T-helper 1 cell (primary cell): ENCODE measurements around the gene FIBCD1.

Experiments used
- DNase-seq, 5 donors: peaks; one replicate each; pipeline ENCODE4 v3.0.0-alpha.2; 2012 to 2020

Gene FIBCD1

DNA sequence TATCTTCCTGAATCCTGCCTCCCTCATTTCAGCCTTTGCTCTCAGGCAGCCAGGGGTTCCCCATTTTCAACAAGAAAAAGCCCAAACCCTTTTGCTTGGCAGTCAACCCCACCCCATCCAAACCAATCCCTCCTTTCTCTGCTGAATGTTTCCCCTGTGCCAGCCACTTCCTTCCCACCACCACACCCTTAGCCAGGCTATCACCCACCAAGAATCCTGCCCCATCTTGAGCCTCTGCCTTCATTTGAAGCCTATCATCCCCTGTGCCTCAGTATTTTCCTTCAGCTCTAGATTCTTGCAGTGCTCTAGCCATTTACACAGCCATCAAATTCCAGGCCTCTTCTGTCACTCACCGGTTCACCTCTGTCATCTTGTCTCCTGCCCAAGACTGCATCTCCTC lies 15.3 kb upstream of the FIBCD1 start:
- DNase-seq = no peak

DNA sequence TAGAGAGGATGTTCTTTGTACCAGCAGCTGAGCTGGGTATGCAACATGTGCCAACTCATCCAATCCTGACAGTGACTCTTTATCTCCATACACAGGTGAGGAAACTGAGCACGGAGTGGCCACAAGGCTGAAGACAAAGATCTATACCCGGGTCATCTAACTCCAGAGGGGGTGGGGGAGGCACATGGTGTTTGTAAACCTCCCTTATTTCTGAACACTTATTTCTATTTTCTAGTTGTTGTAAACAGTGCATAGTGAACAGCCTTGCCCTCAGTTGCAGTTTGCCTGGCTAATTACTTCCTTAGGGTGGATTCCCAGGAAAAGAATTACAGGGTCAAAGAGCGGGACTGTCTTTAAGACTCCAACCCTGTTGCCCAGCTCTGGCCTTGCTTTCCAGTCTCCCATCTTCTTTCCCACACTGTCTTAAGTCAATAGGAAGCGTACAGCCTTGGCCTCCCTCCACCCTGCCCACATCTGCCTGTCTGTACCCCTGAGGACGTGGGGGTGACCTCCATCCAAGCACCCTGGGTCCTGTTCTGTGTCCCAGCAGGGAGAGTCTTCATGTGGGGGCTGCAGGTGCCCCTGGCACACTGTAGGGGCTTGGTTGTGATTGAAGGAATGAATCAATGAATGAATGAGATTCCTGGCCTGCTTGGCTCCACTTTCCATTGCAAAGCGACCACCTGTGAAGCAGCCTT lies 13.2 kb upstream of the FIBCD1 start:
- no peak for DNase-seq

DNA sequence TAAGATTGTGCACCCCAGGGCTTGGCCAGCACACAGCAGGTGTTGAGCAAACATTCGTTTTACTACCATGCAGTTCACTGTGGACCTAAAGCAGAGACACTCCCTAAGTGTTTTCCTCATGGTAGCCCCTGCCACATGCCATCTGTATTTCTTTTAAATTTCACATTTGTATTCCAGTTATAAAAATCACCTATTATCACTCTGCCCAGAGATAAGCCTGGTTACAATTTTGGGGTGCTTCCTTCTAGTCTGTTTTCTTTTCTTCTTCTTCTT lies 10.9 kb upstream of the FIBCD1 start:
- DNase-seq = no peak

DNA sequence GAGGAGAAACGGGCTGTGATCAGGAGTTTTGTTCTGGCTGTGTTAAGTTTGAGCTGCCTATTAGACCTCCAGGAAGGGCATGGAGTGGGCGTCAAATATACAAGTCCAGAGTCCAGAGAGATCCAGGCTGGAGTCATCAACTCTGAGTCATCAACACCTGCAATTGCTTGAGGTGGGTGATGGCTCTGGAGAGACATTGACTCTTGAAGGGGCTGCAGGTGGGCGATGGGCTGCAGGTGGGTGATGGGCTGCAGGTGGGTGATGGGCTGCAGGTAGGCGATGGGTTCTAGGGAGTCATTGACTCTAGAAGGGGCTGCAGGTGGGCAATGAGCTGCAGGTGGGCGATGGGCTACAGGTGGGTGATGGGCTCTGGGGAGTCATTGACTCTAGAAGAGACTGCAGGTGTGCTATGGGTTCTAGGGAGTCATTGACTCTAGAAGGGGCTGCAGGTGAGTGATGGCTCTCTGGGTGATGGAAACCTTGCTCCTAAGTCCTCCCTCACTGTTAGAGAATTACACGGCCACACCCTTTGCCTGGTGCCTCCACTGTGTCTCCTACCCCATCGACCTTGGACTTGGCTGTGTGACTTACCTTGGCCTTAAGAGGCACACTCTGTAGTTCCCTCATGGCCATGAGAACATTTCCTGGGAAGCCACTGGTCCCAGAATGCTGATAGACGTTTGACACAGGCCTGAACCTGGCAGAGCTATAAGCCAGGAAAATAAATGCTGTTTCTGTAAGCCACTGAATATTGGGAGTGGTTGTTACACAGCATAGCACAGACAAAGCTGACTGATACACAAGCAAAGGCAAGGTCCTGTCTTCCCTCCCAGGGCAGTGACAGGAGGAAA lies 10.4 kb upstream of the FIBCD1 start:
- no peak for DNase-seq

DNA sequence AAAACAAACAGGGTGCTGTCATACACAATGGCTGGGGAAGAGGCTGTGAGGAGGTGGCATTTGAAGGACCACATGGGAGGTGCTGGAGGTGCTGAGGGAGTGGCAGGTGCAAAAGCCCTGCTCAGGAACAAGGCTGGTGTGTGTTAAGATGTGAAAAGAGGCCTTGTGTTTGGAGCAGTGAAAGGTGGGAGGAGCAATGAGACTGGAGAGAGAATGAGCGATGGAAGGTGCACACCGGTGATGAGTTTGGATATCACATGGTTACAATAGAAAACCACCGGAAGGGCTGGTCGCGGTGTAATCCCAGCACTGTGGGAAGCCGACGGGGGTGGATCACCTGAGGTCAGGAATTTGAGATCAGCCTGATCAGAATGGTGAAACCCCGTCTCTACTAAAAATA lies 9.2 kb upstream of the FIBCD1 start:
- DNase-seq = no peak

DNA sequence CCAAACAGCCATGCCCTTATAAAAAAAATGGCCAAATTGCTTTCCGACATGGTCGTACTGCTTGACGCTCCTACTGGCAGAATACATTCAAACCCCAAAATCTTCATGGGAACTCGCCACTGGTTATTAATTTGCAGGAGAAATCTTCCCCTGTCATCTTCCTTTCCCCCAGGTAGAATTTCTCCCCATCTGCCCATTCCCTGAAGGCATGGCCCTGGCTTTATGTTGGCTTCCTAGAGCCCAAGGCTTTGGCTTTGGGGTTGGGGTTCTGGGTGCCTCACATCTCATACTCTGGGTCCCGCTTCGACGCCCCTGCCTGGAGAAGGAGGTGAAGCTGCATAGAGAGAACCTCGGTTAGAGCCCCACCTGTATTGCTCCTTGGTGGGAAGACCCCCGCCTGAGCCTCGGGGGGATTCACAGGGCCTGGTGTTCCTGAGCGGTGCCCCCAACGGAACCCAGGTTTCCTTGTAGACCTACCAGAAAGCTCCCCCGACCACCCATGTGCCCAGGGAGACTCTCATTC lies 8.6 kb upstream of the FIBCD1 start:
- no peak for DNase-seq

DNA sequence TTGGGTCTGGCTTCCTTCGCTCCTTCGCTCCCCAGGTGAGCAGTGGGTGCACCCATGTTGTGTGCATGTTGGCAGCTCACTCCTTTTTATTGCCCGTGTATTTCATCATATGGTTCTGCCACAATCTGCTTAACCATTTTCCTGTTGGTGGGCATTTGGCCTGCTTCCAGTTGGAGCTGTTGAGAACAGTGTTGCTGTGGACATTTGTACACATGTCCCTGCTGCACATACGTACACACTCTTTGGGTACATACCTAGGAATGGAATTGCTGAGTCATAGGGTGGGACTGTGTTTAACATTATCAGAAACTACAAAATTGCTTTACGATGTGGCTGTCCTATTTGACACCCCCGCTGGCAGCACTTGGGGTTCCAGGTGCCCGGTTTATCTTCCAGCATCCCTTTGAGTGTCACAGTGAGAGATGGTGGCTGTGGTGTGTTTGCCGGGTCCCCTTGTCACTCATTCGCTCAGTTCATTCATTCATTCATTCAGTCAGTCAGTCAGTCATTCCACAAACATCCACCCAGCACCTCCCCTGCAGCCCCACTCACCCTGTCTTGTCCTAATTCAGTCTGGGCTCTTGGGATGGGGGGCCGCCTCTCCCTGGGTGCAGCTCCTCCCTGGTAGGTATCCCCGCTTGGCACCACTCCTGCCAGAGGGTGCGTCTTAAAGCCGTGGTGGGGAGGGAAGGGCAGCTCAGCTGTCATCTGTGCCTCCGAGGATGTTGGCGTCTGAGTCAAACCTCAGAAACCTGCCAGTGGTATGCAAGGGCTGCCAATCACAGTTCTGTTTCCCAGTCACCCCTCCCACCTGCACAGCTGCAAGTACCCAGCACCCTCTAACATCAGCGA lies 7.9 kb upstream of the FIBCD1 start:
- no peak for DNase-seq

DNA sequence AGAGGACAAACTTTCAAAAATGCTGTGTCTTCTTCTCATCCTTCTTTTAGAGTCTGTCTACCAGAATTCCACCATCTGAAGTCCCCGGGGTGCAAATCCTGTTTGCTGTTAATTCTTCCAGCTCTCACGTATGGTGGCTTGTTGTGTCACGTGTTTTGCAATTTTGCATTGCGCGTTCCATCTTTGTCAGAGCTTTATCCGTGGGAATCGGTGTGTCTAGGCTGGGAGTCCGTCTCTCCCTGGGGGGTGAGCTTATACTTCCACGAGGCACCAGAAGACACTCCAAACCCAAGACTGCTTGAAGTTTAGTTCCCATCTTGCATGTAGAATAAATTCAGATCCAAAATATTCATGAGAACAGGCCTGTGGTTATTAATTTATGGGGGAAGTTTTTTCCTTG lies 6.1 kb upstream of the FIBCD1 start:
- DNase-seq = no peak

DNA sequence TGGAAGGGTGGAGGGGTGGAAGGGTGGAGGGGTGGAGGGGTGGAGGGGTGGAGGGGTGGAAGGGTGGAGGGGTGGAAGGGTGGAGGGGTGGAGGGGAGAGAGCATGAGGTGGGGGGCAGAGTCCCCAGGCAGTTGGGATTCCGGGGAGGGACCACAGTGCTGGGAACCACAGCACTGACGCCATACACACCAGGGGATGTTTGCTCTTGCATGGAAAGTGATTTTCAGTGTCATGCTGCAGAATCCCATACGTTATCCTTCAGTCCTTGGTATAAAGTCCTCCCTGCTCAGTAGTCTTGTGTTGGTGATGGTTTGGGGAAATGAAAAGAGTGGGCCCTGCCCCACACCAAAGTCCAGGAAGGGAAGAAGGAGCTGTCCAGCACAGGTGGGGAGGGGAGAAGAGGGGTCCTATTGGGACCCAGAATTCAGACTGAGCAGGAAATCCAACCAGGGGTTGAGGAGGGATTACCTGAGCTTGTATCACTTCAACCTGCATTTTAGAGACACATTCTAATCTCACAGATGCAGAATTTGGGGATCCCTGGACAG lies 5.5 kb upstream of the FIBCD1 start:
- DNase-seq = no peak

DNA sequence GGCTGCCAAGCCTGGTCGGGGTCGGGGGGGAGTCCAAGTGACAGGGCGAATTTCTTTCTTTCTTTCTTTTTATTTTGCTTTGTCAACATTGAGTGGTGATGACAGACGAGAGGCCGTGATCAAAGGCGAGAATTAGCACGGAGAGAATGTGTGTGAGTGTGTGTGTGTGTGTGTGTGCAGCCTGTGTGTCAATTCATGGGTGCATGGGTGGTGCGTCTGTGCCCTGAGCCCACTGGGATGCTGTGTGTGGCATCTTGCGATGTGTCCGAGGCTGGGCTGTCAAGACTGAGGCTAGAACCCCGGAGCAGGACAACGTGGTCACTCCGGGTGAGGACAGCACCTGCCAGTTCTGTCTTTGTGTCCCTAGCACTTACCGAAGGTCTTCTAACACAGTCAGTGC lies 4.7 kb upstream of the FIBCD1 start:
- no peak for DNase-seq

DNA sequence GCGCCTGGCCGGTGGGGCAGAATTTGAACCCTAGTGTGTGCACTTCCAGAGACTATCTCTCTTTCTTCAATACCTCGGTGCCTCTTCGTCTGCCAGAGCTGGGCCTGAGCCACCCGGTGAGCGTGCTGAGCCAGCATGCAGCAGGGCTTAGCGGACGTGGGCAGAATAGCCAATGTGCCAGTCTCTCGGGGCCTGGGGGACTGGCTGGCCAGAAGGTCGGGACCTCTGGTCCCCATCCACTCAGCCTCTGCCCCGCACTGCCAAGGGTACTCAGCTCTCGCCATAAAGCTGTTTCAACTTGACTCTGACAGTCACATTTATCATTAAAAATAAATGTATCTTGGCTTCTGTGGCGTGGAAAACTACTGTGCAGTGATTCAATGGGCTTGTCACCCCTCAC lies 4.2 kb upstream of the FIBCD1 start:
- no peak for DNase-seq

DNA sequence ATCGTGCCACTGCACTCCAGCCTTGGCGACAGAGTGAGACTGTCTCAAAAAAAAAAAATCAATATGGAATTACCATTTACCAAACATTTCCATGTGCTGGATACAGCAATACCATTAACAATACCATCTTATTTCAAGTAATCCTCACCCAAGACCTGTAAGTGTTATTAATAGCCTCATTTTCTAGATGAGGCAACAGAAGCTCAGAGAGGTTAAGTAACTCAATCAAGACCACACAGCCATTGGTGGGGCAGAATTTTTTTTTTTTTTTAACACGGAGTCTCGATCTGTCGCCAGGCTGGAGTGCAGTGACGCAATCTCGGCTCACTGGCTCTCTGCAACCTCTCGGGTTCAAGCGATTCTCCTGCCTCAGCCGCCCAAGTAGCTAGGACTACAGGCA lies 3.6 kb upstream of the FIBCD1 start:
- no peak for DNase-seq

DNA sequence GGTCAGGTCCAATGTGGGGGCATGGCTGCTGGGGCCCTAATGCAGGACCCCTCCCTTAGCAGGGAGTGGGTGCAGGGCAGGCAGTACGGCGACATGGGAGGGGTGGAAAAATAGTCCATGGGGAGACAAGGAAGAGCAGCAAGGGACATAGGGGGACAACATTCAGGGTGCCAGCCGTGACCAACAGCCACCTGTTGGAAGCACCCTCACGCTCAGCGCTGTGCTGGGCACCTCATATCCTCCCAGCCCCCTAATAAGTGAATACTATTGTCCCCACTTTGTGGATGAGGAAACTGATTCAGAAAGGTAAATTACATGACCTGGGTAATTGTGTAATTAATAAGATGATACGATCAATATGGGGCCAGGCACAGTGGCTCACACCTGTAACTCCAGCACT lies 3.0 kb upstream of the FIBCD1 start:
- no peak for DNase-seq

DNA sequence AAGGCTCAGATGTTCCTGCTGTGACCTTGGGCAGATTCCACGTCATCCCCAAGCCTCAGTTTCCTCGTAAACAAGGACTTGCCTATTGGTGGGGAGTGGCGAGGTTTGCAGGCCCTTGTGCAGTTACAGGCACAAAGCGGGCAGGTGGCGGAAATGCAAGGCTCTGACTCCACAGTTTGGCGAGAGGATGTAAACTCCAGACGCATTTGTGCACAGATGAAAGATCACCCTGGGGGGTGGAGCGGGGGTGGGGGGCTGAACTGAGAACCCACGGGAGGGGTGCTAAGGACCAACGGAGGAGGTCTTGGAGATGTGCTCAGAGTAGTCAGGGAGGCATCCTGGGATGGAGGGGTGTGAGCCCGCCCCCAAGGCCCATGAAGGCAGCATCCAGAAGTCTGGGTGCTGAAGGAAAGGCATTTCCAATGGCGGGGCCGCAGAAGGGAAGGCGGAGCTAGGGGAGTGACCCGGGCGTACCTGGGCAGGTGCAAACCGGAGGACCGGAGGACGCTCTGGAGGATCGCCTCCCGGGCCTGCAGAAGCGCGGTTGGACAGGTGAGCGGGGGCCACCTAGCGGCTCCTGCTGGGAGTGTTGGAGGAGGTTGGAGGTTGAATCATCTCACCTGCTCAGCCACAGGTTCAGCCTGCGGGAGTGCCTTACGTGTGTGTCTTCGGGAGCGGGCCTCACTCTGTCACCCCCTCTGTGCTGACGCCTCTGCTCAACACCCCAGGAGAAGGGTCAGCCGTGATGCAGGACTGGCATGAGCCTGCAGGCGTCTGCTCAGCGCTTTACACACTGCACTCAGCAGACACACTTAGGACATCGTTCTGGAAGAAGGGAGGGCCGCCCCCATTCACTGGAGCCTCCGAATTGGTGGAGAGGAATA lies 1.9 kb upstream of the FIBCD1 start:
- peak; percentile 46 to 59 (median 55) for DNase-seq

DNA sequence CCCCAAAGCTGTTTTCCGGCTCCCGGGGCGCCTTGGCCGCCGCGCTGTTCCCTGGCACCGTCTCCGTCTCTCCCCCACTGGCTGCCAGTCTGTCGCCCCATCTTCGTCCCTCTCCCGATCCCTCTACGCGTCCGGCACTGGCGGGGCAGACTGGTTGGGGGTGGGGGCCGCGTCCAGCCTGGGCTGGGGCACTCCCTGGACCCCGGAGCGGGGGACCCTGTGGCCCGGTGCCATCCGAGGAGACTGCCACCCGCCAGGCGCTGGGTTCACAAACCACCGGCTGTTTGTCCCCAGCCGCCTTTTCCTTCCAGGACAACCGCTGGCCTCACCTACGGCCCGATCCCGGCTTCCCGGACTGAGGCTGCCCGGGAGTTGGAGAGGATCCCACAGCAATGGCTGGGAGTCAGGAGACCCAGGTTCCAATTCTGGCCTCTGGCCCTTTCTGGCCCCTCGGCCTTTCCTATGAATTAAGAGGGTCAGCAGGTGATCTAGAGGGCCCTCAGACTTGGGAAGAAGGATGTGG lies 1.0 kb upstream of the FIBCD1 start:
- DNase-seq = no peak

DNA sequence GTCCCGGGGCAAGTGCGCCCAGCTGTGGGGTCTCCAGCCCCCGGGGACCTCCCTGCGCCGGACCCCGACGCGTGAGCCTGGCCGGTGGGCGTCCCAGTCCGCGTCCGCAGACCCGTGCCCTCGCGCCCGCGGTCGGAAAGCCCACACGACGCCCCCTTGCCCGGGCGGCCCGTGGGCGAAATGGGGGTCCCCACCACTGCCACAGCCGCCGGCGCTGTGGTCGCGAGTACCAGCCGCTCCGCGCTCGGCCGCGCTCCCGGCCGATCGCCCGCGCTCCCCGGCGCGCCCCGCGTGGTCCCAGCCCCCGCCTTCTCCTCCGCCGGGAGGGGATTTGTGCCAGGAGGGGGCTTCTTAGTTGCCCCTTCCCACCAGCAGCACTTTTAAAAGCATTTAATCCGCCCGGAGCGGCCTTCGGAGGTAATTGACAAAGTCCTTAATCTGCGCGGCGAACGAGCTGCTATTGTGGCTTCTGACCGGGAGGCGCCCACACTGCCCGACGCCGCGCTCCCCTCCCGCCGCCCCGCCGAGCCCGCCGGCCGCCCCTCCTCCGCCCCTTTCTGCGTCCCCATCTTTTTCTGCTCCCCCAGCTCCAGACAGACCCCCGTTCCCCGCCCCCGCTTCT lies 469 bp upstream of the FIBCD1 start:
- no peak for DNase-seq

DNA sequence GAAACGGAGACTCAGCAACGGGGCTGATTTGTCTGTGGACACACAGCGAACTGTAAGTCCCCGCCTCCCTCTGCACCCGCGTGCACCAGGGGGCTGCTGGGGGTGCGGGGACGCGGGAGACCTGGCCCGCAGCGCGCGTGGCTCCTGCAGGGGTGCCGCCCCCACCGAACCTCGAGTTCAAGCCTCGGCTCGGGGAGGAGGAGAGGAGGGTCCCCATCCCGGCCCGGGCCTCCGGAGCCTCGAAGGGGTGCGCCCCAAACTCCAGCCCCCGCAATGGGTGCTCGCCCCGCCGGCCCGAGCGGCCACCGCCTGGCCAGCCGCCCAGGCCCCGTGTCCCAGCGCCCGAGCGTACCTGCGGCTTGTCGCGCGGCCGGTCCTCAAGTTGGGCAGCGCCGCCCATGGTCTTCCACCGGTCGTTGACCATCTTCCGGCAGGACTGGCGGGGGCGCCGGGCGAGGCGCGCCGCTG lies 829 bp downstream of the FIBCD1 start:
- DNase-seq = no peak

DNA sequence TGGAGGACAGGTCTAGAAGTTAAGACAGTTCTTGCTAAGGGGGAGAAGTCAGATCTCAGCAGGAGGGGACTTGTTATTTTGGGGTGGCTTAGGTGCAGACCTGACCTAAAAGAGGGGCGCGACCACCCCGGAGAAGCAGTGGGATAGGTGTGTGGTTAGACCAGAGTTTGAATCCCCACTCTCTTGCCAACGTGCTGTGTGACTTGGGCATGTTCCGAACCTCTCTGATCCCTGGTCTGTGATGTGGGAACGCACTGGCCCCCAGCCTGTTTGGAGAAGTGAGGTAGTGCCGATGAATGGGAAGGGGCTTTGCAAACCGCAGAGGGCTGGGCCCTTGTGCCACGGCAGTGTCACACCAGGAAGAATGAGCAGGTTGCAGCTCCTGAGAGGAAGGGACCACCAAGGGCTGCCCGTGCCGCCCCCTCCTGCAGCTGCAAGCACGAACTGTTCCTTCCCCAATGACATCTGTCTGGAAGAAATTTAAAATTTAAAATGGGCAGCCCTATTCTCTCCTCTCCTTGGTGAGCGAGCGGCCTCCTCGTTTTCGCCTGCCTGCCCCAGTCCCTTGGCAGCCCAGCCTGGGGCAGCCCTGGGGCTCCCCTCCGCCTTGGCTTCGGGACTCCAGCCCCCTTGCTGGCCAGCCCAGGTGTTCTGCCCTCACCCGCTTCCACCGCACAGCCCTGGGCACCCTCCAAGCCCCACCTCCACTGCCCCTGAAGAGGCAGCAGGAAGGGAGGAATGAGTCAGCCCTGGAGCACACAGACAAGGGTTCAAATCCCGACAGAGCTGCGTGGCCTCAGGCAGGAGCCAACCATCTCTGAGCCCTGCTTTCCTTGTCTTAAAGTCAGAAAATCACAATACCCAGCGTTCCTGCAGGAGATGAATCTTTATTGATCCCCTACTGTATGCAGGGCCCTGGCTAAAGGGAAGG lies 1.6 kb downstream of the FIBCD1 start:
- DNase-seq = no peak

DNA sequence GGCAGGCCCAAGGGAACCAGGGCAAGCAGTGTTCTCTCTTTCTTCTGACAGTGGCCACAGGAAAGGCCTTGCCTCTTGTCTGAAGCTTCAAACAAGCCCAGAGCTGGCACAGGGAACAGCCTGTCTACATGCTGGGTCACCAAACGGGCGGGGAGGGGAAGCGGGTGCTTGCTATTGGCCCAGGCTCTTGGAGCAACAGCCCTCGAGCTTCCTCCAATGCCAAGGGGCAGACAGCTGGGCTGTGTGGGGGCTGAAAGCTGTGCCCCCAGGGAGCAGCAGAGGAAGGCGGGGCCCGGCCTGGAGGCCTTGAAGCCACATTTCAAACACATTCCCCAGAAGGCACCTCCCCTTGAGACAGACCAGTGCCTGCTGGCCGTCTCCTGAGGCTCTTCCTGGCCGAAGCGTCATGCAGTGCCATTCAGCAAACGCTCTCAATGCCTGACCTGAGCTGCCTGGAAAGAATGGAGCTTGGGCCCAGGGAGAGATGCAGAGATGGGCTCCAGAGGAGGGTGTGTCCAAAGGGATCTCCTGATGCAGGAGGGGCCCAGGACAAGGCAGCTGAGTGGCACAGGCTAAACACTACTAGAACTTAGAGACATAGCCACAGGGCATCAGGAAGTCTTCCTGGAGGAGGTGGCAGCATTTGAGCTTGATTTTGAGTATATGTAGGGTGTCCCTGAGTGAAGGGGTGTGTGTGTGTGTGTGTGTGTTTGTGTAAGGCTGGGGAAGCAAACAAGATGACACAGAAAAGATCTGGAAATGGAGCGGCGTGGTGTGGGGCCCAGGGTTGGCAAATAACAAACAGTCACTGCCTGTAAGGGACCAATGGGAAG lies 2.5 kb downstream of the FIBCD1 start:
- DNase-seq = no peak
